ENCODE results near the gene LONP2.

DNA sequence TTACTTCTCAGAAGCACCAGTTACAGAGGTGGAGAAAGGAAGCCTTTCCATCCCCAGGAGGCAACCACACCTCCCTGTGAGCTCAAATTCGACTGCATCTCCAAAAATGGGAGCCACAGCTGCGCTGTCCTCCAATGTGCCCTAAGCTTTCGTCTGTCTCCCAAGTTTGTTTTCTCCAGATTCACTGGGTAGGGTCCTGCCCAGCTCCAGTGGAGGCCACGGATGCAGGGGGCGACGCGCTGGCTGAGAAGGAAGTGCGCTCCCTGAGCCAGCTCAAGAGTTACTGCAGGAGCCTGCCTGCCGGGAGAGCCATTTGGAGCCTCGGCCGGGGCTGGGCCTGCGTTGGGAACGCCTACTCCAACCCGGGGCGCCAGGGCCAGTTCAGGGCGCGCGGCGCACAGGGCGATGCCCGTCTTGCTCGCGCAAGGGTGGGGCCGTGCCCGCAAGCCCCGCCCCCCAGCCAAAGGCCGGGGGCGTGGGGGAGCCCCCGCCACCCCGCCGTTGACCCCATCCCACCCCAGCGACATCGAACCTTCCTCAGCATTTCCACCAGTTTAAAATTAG, 121.6 kb downstream of the LONP2 start:
- TF ChIP-seq TAF1 (IDR thresholded peaks at IDR 0.05; ENCODE audit: borderline replicate concordance, low read depth, low read length) (no peak), POLR2AphosphoS5 (IDR thresholded peaks at IDR 0.05; ENCODE audit: low read depth, low read length) (no peak)

Measured in GM12892 (cell line).